HepG2 (cell line): ENCODE data around the gene GLIS2. TPM values are rescaled to one million over a fixed set of nuclear protein-coding genes. Genes with fewer than 3 reads are reported as not detected.

Source experiments
- ARNTL ChIP-seq: sonication (generic); formaldehyde crosslinking; IDR thresholded peaks from 2 replicates; pipeline ENCODE4 v1.4.0; 2020; ENCODE audit warnings: mild to moderate bottlenecking, missing genetic modification reagents
- ETV5 ChIP-seq: IDR thresholded peaks from 2 replicates; pipeline ENCODE4 v1.6.1; 2018; ENCODE audit warnings: missing biosample characterization, missing genetic modification reagents, inconsistent platforms, borderline replicate concordance
- MYNN ChIP-seq: sonication (generic); formaldehyde crosslinking; IDR thresholded peaks from 2 replicates; pipeline ENCODE4 v1.4.0; 2020; ENCODE audit warnings: mild to moderate bottlenecking, low read depth, missing genetic modification reagents
- NCOA5 ChIP-seq: sonication (generic); formaldehyde crosslinking; IDR thresholded peaks from 2 replicates; pipeline ENCODE4 v1.4.0; 2020; ENCODE audit warnings: missing genetic modification reagents
- NR2F6 ChIP-seq, 2 experiments: IDR thresholded peaks; 2 replicates each; pipeline ENCODE4 v1.6.1; 2016; ENCODE audit warnings: antibody characterized with exemption in 1 of 2, mild to moderate bottlenecking in 1 of 2
- SMAD9 ChIP-seq: sonication (generic); formaldehyde crosslinking; IDR thresholded peaks from 2 replicates; pipeline ENCODE4 v1.5.1; 2020; ENCODE audit warnings: mild to moderate bottlenecking, missing genetic modification reagents
- SMARCC2 ChIP-seq: fragments of 450-650 bp; IDR thresholded peaks from 2 replicates; pipeline ENCODE4 v1.6.1; 2017; ENCODE audit warnings: antibody characterized with exemption, mild to moderate bottlenecking
- XRCC5 ChIP-seq: fragments of 200-400 bp; formaldehyde crosslinking; optimal IDR thresholded peaks from 2 replicates; pipeline ENCODE3; 2017; ENCODE audit warnings: mild to moderate bottlenecking, low read length
- ZFY ChIP-seq: sonication (generic); formaldehyde crosslinking; IDR thresholded peaks from 2 replicates; pipeline ENCODE4 v1.4.0; 2020; ENCODE audit warnings: missing genetic modification reagents
- ZNF180 ChIP-seq: sonication (generic); formaldehyde crosslinking; IDR thresholded peaks from 2 replicates; pipeline ENCODE4 v1.4.0; 2020; ENCODE audit warnings: low read depth, missing genetic modification reagents, borderline replicate concordance
- ZNF670 ChIP-seq: sonication (generic); formaldehyde crosslinking; IDR thresholded peaks from 2 replicates; pipeline ENCODE4 v1.8.0; 2022; ENCODE audit warnings: mild to moderate bottlenecking, missing genetic modification reagents, borderline replicate concordance
- ZNF850 ChIP-seq: sonication (generic); formaldehyde crosslinking; conservative IDR thresholded peaks from 2 replicates; pipeline ENCODE4 v1.9.0; 2021; ENCODE audit warnings: mild to moderate bottlenecking, missing genetic modification reagents
- polyA plus RNA-seq, 8 experiments: library from polyadenylated mRNA; depleted of rRNA in 3 of 8; stranded (reverse) in 7 of 8; unstranded in 1 of 8; fragments of >200 nt; fragmentation: Illumina TruSeq in 4 of 8; extraction: Trizol in 4 of 8; gene quantifications; 2 replicates each; pipeline versions ENCODE4 v1.2.1 to v1.2.3, GENCODE V29; 2011 to 2016; ENCODE audit warnings: low read depth in 4 of 8, missing spikeins in 1 of 8, mixed read lengths in 1 of 8; ENCODE audit not compliant: insufficient read depth in 1 of 8
- total RNA-seq, 5 experiments: library from RNA; depleted of rRNA; stranded (reverse); fragments of >200 nt; fragmentation: Illumina TruSeq; extraction: Trizol; gene quantifications; 2 replicates each; pipeline ENCODE4 v1.2.3, GENCODE V29; 2016; ENCODE audit warnings: low read depth in 1 of 5
- TF ChIP-seq, protein P1 (sequence below): IDR thresholded peaks from 2 replicates; pipeline ENCODE4 v1.6.1; 2016; ENCODE audit warnings: low read depth
- TF ChIP-seq, protein P2 (sequence below): sonication (generic); formaldehyde crosslinking; IDR thresholded peaks from 2 replicates; pipeline ENCODE4 v1.5.1; 2020; ENCODE audit warnings: missing genetic modification reagents, mild to moderate bottlenecking, borderline replicate concordance
- TF ChIP-seq, protein P3 (sequence below): IDR thresholded peaks from 2 replicates; pipeline ENCODE4 v1.6.1; 2018; ENCODE audit warnings: missing genetic modification reagents, mild to moderate bottlenecking, missing compliant biosample characterization
- TF ChIP-seq, protein P4 (sequence below), 2 experiments: sonication (generic) in 1 of 2; formaldehyde crosslinking in 1 of 2; IDR thresholded peaks; 2 replicates each; pipeline versions ENCODE4 v1.4.0 to v1.6.1; 2016 to 2020; ENCODE audit warnings: borderline replicate concordance in 1 of 2, low read depth in 1 of 2, mild to moderate bottlenecking in 1 of 2, missing genetic modification reagents in 1 of 2

The GLIS2 gene
- total and polyA plus RNA-seq, 2 of the 13 experiments (the other 11 are each of a cell fraction or from before 2014, with no cell fraction given), result 0.28 to 0.29 TPM

DNA sequence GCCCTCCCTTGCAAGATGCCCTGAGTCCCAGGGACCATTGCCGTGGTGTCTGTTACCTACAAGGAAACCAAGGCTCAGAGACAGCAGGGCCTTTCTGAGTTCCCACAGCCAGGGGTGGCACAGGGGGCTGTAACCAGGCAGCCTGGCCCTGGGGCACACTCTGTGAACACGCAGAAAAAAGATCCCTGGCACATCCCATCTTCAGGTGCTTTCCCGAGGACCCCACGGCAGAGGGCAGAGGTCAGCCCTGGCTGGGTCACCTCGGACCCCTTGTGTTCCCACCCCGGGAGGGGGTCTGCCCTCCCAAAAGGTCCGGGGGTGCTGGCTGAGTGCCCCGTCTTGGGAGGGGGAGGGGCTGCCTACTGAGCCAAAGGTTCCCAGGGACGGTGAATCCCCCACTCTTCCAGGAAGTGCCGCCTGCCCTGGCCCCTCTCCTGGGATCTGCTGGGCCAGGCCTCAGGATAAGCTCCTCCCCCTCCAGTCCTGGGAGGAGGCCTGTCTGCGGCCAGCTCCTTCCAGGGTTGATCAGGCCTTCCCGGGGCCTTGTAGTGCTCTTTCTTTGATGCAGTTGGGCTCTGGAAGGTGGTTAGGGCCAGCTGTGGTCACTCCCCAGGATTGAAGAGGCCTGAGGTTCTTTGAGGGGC, 8.1 kb downstream of the GLIS2 start (continued):
- TF ChIP-seq, protein P1, sequence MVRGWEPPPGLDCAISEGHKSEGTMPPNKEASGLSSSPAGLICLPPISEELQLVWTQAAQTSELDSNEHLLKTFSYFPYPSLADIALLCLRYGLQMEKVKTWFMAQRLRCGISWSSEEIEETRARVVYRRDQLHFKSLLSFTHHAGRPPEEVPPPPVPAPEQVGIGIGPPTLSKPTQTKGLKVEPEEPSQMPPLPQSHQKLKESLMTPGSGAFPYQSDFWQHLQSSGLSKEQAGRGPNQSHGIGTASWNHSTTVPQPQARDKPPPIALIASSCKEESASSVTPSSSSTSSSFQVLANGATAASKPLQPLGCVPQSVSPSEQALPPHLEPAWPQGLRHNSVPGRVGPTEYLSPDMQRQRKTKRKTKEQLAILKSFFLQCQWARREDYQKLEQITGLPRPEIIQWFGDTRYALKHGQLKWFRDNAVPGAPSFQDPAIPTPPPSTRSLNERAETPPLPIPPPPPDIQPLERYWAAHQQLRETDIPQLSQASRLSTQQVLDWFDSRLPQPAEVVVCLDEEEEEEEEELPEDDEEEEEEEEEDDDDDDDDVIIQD (CRISPR knock-in tag), result no peak
- TF ChIP-seq ZFY (peak; percentile 28; the same call in 1 of the 2 replicates), XRCC5 (no peak), ZNF850 (CRISPR knock-in tag) (no peak), SMARCC2 (no peak), SMAD9 (CRISPR knock-in tag) (no peak), ARNTL (no peak), ETV5 (CRISPR knock-in tag) (peak; percentile 34; the same call in 1 of the 2 replicates), NCOA5 (CRISPR knock-in tag) (no peak), NR2F6 (IDR thresholded peaks at IDR 0.05) (no peak), NR2F6 (CRISPR knock-in tag; IDR thresholded peaks at IDR 0.05) (peak; percentile 4; the same call in 1 of the 2 replicates), ZNF180 (CRISPR knock-in tag) (no peak), ZNF670 (CRISPR knock-in tag) (no peak), MYNN (CRISPR knock-in tag) (no peak)
- TF ChIP-seq, protein P2, sequence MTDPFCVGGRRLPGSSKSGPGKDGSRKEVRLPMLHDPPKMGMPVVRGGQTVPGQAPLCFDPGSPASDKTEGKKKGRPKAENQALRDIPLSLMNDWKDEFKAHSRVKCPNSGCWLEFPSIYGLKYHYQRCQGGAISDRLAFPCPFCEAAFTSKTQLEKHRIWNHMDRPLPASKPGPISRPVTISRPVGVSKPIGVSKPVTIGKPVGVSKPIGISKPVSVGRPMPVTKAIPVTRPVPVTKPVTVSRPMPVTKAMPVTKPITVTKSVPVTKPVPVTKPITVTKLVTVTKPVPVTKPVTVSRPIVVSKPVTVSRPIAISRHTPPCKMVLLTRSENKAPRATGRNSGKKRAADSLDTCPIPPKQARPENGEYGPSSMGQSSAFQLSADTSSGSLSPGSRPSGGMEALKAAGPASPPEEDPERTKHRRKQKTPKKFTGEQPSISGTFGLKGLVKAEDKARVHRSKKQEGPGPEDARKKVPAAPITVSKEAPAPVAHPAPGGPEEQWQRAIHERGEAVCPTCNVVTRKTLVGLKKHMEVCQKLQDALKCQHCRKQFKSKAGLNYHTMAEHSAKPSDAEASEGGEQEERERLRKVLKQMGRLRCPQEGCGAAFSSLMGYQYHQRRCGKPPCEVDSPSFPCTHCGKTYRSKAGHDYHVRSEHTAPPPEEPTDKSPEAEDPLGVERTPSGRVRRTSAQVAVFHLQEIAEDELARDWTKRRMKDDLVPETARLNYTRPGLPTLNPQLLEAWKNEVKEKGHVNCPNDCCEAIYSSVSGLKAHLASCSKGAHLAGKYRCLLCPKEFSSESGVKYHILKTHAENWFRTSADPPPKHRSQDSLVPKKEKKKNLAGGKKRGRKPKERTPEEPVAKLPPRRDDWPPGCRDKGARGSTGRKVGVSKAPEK (CRISPR knock-in tag), result no peak
- TF ChIP-seq, protein P3, sequence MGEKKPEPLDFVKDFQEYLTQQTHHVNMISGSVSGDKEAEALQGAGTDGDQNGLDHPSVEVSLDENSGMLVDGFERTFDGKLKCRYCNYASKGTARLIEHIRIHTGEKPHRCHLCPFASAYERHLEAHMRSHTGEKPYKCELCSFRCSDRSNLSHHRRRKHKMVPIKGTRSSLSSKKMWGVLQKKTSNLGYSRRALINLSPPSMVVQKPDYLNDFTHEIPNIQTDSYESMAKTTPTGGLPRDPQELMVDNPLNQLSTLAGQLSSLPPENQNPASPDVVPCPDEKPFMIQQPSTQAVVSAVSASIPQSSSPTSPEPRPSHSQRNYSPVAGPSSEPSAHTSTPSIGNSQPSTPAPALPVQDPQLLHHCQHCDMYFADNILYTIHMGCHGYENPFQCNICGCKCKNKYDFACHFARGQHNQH (CRISPR knock-in tag), result no peak
- TF ChIP-seq, protein P4, sequence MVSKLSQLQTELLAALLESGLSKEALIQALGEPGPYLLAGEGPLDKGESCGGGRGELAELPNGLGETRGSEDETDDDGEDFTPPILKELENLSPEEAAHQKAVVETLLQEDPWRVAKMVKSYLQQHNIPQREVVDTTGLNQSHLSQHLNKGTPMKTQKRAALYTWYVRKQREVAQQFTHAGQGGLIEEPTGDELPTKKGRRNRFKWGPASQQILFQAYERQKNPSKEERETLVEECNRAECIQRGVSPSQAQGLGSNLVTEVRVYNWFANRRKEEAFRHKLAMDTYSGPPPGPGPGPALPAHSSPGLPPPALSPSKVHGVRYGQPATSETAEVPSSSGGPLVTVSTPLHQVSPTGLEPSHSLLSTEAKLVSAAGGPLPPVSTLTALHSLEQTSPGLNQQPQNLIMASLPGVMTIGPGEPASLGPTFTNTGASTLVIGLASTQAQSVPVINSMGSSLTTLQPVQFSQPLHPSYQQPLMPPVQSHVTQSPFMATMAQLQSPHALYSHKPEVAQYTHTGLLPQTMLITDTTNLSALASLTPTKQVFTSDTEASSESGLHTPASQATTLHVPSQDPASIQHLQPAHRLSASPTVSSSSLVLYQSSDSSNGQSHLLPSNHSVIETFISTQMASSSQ (IDR thresholded peaks at IDR 0.05; ENCODE audit: low read depth), result no peak
- TF ChIP-seq, protein P4 (CRISPR knock-in tag; IDR thresholded peaks at IDR 0.05; ENCODE audit: borderline replicate concordance), result no peak
